ENCODE data around the gene TSSK2. TPM values are rescaled to one million over a fixed set of nuclear protein-coding genes. Genes with fewer than 3 reads are reported as not detected.

The TSSK2 gene
- total and polyA plus RNA-seq, 2 donors (not counting 3 experiments of a cell fraction or from before 2014, with no cell fraction given), result not detected

DNA sequence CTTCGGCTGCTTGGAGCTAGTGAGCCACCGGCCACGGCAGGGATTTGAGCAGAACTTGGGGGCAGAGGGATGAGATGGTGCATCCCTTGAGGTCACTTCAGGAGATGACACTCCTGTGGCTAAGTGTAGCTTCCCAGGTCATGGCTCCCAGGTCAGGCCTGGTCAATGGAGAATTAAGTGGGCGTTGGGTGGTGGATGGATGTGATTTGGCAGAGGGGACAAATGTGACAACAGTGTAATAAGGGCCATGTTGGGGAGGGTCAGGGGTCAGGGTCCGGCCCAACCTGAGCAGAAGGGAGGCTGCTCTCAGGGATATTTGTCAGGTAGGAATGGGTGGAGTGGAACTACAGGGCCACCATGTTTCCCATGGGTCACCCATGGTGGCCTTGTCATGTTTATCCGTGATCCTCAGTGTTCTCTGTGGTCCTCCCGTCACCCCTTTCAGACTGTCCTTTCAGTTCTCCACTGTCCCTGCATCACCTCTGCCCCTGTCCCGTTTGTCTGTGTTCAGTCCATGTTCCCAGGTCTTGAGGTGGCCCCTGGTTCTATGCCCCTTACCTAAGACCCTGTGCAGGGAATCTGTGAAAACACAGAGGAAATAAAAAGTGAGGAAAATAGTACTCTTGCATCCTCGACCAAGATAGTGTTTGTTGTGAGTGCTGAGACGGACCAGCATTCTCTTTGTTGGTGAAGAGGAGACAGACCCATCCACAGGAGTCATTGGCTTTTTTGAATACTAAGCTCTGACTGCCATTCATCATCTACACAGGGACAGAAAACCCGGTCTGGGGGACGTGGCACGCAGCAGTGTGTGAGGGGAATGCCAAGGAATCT lies 41.3 kb downstream of the TSSK2 start:
- Histone ChIP-seq H3K36me3 (ENCODE audit: control insufficient read depth in 2 of 2, extremely low read depth in 1 of 2, insufficient read depth in 2 of 2, low read length in 2 of 2) (peaks cover 0 to 5% of the 10 kb centered on the region in 2 experiments), H3K4me2 (ENCODE audit: insufficient read depth, low read length) (peak overlapping the region; percentile 83), H3K9ac (replicated peaks; ENCODE audit: extremely low read depth, insufficient read depth, low read length) (peak overlapping the region; percentile 86), H3K4me1 (ENCODE audit: control insufficient read depth, extremely low read depth, insufficient read depth, low read length) (peaks cover 19% of the 10 kb centered on the region), H3K27me3 (ENCODE audit: control insufficient read depth in 2 of 2, insufficient read depth in 2 of 2, low read length in 2 of 2) (peaks cover 17 to 19% of the 10 kb centered on the region in 2 experiments), H3K4me3 (replicated peaks in 1 of 3; ENCODE audit: insufficient read depth in 1 of 3, low read depth in 1 of 3, low read length in 3 of 3) (peak overlapping the region; percentile 65 to 84 (median 73)), H3K9me1 (replicated peaks; ENCODE audit: control insufficient read depth, extremely low read depth, insufficient read depth, low read length) (no peaks in the 10 kb centered on the region), H3K9me3 (replicated peaks; ENCODE audit: control insufficient read depth, insufficient read depth, low read length) (no peaks in the 10 kb centered on the region), H3K27ac (ENCODE audit: insufficient read depth, low read depth, low read length) (peak overlapping the region; percentile 50), H4K20me1 (replicated peaks; ENCODE audit: control insufficient read depth, extremely low read depth, insufficient read depth, low read length) (no peaks in the 10 kb centered on the region), H2AFZ (ENCODE audit: low read depth, low read length) (no peak overlapping the region), H3K79me2 (ENCODE audit: control insufficient read depth, insufficient read depth, low read length) (peaks cover 29% of the 10 kb centered on the region)
- TF ChIP-seq MYC (IDR thresholded peaks at IDR 0.05; ENCODE audit: low read depth, low read length), result no peak
- TF ChIP-seq, protein P1, sequence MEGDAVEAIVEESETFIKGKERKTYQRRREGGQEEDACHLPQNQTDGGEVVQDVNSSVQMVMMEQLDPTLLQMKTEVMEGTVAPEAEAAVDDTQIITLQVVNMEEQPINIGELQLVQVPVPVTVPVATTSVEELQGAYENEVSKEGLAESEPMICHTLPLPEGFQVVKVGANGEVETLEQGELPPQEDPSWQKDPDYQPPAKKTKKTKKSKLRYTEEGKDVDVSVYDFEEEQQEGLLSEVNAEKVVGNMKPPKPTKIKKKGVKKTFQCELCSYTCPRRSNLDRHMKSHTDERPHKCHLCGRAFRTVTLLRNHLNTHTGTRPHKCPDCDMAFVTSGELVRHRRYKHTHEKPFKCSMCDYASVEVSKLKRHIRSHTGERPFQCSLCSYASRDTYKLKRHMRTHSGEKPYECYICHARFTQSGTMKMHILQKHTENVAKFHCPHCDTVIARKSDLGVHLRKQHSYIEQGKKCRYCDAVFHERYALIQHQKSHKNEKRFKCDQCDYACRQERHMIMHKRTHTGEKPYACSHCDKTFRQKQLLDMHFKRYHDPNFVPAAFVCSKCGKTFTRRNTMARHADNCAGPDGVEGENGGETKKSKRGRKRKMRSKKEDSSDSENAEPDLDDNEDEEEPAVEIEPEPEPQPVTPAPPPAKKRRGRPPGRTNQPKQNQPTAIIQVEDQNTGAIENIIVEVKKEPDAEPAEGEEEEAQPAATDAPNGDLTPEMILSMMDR (IDR thresholded peaks at IDR 0.05; ENCODE audit: extremely low read depth in 1 of 2, insufficient read depth in 1 of 2, low read depth in 1 of 2, low read length in 2 of 2), result no peak
- TF ChIP-seq POLR2A (IDR thresholded peaks at IDR 0.05; ENCODE audit: low read depth, low read length), result no peak
- no peak for TF ChIP-seq FOS (IDR thresholded peaks at IDR 0.05; ENCODE audit: borderline replicate concordance, insufficient read depth, low read length)
- no peak for TF ChIP-seq GATA2 (IDR thresholded peaks at IDR 0.05; ENCODE audit: insufficient read depth, insufficient read length, low read depth, low read length)
- TF ChIP-seq, protein P2, sequence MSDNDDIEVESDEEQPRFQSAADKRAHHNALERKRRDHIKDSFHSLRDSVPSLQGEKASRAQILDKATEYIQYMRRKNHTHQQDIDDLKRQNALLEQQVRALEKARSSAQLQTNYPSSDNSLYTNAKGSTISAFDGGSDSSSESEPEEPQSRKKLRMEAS (IDR thresholded peaks at IDR 0.05; ENCODE audit: insufficient read depth, insufficient read length), result no peak
- TF ChIP-seq JUN (IDR thresholded peaks at IDR 0.05; ENCODE audit: borderline replicate concordance, insufficient read depth, insufficient read length, low read depth), result no peak
- no peak for TF ChIP-seq POLR2AphosphoS5 (IDR thresholded peaks at IDR 0.05; ENCODE audit: insufficient read depth, low read depth, low read length)
- dilution Hi-C loops (cut with MboI; ENCODE audit: extremely low pct_ligation_motif_present, low sequenced_read_pairs) (no loop called here), intact Hi-C loops (cut with micrococcal nuclease) (no loop called here)
- ChIA-PET CTCF (no interaction called here), POLR2A (no interaction called here)
- BruUV-seq (replicated peaks), result no TSS peak
- DNase-seq (ENCODE audit: low read depth, low spot score) (no peak), FAIRE-seq (no peak)
